Ureter (tissue), 1 donor: ENCODE results near the gene TBC1D32. TPM values are rescaled to one million over a fixed set of nuclear protein-coding genes. Genes with fewer than 3 reads are reported as not detected.
"Not testable (repeated sequence)": the region's sequence is repeated elsewhere in the genome, so short reads cannot be mapped to it uniquely, and the experiment has no call there.

Source experiments
- DNase-seq: peaks from one replicate; pipeline ENCODE4 v3.0.0-alpha.2; 2020; ENCODE audit warnings: low spot score
- total RNA-seq: library from RNA; stranded (reverse); gene quantifications from one replicate; pipeline ENCODE4 v1.2.4, GENCODE V29; 2023
- donor health status: DM: yes; HTN: yes; CAD: no.

TBC1D32 gene
- total RNA-seq, 1 donor from 2014 or later: 23.2 TPM

DNA sequence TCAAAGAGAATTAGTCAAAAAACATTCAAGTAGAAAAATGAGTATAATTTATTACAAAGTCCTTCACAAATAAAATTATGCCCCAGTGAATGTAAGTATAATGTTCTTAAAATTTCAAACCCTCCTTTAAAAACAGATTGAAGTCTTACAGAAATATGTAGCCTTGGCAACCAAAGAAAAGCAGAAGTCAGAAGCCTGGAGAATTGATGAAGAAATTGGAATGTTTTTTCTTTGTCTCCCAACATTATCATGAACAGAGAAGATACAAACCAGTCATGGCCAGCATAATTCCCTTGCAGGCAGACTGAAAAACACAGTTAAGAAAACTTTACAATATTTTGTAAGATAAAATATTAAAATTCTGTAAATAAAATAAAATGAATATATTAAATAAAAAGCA is 221.9 kb downstream of the TBC1D32 start:
- DNase-seq: no peak

DNA sequence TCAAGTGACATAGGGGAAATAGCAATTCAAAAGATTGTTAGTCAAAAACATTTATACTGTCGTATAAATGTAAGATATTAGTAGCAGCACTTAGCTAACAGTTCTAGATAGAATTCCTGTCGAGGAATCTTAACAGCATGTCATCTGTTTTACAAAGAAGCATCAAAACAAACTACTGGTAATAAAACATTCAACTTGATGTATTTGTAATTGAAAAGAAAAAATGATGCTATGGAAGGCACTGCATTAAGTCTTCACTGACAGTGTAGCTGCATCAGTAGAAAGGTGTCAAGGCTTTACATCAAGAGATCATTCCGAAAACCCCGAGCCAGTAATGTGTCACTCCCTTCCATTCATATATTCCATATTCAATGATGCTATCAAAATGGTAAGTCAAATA is 223.5 kb downstream of the TBC1D32 start:
- no peak for DNase-seq

DNA sequence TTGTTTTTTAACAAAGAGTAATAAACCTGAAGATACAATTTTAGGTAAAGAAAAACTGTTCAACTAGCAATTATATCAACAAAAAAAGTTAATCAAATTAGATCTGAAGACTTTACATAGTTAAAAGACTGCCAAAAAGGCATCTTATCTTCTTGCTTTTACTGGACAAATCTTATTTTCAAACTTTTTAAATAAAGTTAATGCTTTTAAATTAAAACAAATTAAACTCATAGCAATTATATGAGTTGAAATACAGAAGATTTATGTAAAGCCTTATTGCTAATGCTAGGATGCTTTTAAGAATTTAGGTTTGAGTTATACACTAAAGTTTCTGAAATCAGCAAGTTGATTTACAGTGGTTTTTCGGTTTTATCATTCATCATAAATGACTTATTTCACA is 227.3 kb downstream of the TBC1D32 start:
- DNase-seq: no peak

DNA sequence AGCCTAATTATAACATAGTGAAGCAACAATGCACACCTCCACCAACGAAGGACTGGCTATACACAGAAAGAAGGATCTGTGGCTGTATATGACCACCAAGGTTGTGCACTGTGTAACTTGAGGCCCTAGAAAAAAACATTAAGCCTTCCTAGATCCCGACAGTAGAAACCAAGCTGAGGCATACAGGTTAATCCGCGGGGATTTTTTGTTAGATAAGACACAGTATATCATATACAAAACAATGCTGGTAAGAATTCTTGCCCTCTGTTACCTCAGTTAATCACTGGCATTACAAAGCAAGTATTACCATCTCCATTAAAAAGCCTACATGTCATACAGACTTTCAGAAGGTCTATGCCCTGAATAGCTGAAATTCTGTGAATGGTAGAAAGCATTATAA is 228.8 kb downstream of the TBC1D32 start:
- DNase-seq: no peak

DNA sequence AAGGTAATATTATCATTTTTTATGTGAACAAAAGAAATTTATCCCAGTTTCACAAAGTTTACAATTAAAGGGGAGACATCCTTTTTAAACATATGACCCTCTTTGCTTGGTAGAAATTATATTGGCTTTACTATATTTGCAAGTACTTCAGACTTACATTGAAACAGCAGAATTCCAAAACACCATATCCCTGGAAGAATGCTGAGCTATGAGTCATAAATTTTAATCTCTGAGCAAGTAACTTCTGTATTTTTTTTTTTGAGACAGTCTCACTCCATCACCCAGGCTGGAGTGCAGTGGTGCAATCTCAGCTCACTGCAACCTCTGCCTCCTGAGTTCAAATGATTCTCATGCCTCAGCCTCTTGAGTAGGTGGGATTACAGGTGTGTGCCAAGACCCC is 240.4 kb downstream of the TBC1D32 start:
- DNase-seq: no peak

DNA sequence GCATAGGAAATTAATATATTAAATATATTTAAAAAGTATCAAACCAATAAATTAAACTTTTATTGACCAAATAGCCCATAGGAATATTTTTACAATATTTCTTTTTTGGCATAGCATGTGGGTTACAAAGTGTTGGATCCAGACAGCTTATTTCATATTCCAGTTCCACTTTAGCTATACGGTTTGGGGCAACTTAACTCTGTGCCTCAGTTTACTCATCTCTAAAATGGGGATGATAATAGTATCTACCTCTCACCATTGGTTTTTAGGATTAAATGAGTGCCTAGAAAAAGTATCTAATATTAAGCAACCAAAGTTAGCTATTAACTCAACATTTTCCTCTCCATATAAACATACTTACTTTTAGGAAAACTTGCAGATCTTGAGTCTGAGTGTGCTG is 243.8 kb downstream of the TBC1D32 start:
- no peak for DNase-seq

DNA sequence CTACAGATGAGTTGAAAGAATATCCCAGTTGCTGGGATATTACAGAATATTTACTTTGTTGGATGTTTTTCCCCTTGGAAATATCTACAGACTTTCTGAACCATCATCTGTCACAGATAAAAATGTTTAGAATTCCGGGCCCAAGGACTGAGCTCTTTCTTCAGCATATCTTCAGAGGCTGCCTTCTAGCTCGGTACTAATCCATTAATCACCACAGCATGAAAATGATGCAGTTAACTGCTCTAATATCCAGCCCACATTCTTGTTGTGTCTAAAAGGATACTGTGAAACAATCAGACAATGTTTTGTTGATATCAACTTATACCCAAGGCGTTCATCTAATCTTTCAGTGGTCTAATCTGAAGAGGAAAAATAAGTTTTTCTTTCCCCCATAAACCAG is 247.4 kb downstream of the TBC1D32 start:
- no peak for DNase-seq

DNA sequence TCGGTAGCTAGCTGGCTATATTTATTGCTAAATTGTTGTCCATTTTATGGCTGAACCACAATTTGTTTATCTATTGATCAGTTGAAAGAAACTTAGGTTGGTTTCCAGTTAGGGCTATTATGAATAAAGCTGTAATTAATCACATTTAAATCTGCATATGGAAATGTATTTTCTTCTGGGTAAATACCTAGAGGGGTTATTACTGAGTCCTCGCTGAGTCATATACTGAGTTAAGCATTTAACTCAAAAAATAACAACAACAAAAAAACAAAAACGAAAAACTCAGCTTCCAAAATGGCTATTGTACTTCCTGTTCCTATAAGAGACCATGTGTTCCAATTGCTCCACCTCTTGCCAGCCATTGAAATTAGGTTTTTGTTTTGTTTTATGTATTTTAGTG is 258.2 kb downstream of the TBC1D32 start:
- DNase-seq: no peak

DNA sequence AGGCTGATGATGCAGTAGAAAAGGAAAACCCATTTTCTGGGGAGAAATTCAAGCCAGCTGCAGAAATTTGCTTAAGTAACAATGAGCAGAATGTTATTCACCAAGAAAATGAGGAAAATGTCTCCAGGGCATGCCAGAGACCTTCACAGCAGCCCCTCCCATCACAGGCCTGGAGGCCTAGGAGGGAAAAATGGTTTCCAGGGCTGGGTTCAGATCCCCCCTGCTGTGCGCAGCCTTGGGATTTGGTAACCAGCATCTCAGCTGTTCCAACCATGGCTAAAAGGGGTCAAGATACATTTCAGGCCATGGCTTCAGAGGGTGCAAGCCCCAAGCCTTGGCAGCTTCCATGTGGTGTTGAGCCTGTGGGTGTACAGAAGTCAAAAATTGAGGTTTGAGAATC is 265.5 kb downstream of the TBC1D32 start:
- DNase-seq: not testable (repeated sequence)

DNA sequence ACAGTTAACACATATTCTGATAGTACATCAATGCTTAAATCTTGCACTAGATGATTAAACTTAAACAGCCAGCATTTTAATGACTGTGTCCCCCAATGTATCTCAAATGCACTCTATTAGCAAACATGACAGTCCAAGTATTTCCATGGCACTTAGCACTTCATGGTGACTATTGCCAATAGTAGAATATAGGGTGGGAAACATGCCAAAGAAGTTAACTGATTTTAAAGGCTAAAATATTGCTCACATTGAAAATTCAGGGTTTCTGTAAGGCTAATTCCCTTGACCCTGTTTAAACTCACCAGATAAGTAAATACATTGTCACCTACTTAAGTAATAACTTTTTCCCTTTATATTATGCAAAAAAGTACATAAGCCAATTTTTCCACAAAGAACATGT is 266.9 kb downstream of the TBC1D32 start:
- no peak for DNase-seq

DNA sequence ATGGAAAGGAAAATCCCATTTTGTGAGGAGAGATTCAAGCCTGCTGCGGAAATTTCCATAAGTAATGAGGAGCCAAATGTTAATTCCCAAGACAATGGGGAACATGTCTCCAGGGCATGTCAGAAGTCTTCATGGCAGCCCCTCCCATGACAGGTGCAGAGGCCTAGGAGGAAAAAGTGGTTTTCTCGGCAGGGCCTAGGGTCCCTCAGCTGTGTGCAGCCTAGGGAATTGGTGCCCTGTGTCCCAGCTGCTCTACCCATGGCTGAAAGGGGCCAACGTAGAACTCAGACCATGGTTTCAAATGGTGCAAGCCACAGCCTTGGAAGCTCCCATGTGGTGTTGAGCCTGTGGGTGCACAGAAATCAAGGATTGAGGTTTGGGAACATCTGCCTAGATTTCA is 269.9 kb downstream of the TBC1D32 start:
- no peak for DNase-seq

DNA sequence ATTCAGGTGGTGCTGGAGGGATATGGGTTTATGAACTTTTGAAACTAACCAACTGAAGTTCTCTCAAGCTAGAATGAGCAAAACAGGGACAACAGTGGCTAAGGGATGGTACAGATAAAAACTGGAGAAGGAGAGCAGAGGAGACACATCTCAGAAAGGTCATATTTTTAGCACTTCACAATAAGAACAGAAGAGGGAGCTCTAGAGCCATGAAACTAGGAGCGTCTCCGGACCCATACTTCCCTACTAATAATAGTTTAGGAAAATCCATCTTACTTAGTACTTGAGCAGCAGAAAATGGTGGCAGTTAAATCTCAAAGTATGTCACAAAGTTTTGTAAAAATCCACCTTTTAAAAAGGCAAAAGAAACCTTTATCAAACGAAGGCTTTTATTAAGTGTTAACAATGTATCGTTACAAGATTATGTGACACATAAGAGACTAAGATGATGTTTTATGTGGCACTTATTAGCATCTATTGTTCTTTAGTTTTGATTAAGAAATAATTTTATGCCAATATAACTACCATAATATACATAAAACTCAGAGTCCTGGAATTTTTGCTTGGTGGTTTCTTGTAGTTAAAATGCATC is 278.6 kb downstream of the TBC1D32 start:
- DNase-seq: no peak

DNA sequence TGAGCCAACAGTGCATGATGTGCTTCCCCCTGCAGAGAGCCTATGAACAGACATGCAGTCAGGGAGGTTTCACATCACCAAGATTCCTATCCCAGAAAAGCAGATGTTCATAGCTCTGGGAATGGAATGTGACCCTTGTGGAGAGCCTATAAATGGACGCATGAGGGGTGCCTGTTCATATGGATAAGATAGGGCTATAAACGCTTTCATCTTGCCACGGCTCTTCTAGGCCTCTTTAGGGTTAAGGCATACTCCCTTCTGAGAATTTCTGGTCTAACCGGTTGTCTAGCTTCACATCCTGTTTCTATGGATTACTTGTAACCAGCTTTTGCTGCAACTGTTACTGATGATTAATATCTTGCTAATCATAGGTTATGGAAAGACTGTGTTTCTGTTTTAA is 285.7 kb downstream of the TBC1D32 start:
- not testable (repeated sequence) for DNase-seq

DNA sequence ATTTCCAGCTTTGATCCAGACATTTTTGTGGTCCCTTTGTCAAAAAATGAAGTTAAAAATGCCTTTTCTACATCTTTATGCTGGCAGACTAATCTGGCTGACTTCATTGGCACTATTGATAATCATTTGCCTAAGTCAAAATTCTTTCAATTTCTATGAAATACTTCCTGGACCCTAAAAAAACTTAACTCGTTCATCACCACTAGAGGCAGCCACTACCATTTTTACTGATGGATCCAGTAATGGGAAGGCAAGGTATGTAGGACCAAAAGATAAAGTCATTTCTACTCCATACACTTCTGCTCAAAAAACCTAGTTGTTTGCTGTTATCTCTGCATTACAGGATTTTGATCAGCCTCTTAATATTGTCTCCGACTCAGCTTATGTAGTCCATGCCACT is 289.4 kb downstream of the TBC1D32 start:
- not testable (repeated sequence) for DNase-seq

DNA sequence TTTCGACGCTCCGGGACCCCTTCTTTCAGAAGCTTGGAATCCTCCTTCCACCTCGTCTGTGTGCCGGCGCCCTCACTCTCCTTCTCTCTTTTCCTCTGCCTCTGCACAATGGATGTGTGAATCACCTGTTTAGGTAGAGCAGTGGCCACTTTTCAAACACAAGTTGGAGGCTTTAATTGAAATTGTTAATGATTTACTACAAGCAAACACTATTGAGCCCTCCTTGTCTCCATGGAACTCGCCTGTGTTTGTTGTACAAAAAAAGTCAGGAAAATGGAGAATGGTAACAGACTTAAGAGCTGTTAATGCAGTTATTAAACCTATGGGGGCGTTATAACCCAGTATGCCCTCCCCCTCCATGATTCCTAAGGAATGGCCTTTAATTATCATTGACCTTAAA is 290.6 kb downstream of the TBC1D32 start:
- not testable (repeated sequence) for DNase-seq

DNA sequence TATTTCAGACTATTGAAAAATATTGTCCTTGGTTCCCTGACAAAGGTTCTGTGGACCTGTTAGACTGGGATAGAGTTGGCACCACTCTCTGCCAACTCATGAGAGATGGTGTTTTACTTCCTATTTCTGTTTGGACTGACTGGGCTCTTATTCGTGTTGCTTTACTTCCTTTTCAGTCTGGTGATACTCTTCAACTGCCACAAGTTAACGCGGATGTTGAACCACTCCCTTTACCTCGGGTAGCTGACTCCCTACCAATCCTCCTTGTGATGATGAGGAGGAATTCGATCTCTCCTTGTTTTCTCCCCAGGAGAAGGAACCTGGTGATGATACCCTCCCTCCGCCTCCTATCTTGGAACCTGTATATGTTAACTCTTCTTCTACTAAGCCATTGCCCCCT is 291.1 kb downstream of the TBC1D32 start:
- DNase-seq: not testable (repeated sequence)

DNA sequence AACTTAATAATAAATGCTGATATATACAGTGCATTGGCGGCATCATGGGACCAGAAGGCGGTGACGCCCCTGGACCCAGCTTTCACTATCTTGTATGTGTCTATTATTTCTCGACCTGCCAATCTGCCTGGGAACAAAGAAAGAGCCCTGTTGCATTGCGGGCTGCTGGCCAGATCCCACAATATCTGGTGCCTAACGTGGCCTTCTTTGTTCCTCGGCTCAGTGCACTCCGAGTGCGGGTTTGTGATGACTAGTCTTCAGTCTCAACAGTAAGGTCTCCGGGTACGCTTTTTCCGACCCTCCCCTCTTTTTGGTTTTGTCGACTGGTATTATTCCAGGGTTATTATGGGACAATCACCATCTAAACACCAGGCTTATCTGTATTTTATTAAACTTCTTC is 291.5 kb downstream of the TBC1D32 start:
- DNase-seq: no peak

DNA sequence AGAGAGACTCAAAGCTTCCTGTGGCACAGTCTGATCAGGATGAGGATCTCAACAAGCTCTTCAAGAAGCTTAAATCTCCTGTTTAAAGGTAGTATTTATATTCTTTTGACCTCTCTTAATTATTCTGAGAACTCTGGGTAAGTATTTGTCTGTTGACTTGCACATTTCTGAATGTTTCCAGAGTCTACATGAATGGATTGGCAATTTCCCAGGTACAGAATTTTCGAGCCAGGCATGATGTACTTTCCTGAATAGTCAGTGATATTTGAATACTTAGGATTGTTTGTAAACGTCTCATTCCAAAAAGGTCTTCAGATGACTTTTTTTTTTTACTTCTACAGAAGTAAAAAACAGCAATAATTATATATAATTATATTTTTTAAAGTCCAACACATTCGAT is 293.4 kb downstream of the TBC1D32 start:
- DNase-seq: no peak

DNA sequence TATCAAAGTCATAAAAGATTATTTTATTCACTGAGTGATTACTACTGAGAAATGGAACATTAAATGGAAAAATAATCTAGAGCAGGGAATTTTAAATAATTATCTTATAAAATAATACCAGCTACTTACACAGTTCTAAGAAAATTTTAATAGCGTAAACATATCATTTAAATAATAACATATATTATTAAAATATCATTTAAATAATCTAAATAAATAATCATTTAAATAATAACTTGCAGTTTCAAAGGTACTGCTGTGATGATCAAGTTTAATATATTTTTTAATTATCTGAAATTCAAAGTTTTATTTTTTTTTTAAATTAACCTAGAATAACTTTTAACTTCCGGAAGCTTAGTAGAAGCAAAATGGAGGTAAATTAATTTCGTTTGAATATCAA is 301.2 kb downstream of the TBC1D32 start:
- DNase-seq: no peak

DNA sequence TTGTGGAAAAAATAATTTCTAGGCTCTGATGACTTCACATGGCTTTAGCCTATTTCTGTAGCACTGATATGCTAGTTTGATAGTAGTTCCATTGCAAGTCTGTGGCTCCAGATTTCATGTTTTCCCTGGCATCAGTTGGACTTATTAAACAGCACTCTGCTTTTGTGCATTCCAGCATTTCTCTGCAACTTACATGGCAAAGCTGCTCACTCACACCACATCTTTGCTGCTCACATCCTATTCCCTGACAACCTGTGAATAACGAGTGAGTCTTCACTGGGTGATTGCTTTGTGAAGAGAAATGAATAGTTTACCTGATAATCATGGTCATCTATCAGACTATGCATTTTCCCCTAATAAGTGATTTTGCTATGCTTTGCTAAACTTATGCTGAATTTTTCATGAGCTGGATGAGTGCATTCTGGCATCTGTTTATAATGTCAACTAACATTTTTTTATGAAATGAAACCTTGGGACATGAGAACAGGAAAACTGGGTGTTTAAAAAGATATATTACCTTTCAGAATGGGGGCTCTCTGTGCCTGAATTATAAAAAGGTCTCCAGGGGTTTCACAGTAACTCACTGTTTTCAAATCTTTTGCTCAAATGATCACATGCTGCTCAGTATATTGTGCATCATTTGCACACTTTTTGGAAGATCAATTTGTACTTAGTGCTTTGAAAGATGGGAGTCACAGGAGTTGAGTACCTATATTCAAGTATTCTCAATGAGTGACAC is 301.8 kb downstream of the TBC1D32 start:
- DNase-seq: no peak
